Duodenal mucosa (tissue), 2 donors: ENCODE measurements around the gene BPIFB3.

Experiments used
- H3K27ac ChIP-seq: one replicate; pipeline ENCODE4 v1.7.0; 2013; ENCODE audit warnings: low read depth, low read length
- H3K27me3 ChIP-seq, 2 donors: one replicate each; pipeline ENCODE4 v1.7.0; 2013; ENCODE audit warnings: low read length in 2 of 2, control low read depth in 1 of 2; ENCODE audit not compliant: insufficient read depth in 2 of 2, control insufficient read depth in 1 of 2
- H3K36me3 ChIP-seq, 2 donors: one replicate each; pipeline ENCODE4 v1.7.0; 2013; ENCODE audit warnings: low read length in 2 of 2, control low read depth in 1 of 2; ENCODE audit not compliant: insufficient read depth in 2 of 2, control insufficient read depth in 1 of 2
- H3K4me1 ChIP-seq, 2 donors: one replicate each; pipeline ENCODE4 v1.7.0; 2013; ENCODE audit warnings: low read length in 2 of 2, control low read depth in 1 of 2; ENCODE audit not compliant: insufficient read depth in 2 of 2, control insufficient read depth in 1 of 2
- H3K4me3 ChIP-seq, 2 donors: one replicate each; pipeline ENCODE4 v1.7.0; 2013; ENCODE audit warnings: low read length in 2 of 2, low read depth in 1 of 2
- H3K9ac ChIP-seq, 2 donors: one replicate each; pipeline ENCODE4 v1.7.0; 2013; ENCODE audit warnings: low read length in 2 of 2, low read depth in 1 of 2
- H3K9me3 ChIP-seq, 2 donors: one replicate each; pipeline ENCODE4 v1.7.0; 2013; ENCODE audit warnings: low read length in 2 of 2, control low read depth in 1 of 2; ENCODE audit not compliant: control insufficient read depth in 1 of 2

The BPIFB3 gene

GRCh38 chr20:33010133-33010504, 43.6 kb upstream of the BPIFB3 start:
- Histone ChIP-seq H3K9ac (no peak overlapping the region), H3K9me3 (no peaks in the 10 kb centered on the region), H3K27me3 (no peaks in the 10 kb centered on the region), H3K4me1 (no peaks in the 10 kb centered on the region), H3K36me3 (no peaks in the 10 kb centered on the region), H3K4me3 (no peak overlapping the region), H3K27ac (no peak overlapping the region)

- no peaks in the 10 kb centered on the region for H3K4me1 ChIP-seq
- no peaks in the 10 kb centered on the region for H3K36me3 ChIP-seq
- H3K27ac ChIP-seq: no peak overlapping the region
- H3K9me3 ChIP-seq: no peaks in the 10 kb centered on the region
- no peak overlapping the region for H3K4me3 ChIP-seq
- no peak overlapping the region for H3K9ac ChIP-seq
- H3K27me3 ChIP-seq: no peaks in the 10 kb centered on the region
Measured at GRCh38 chr20:33010674-33011449, 42.8 kb upstream of the BPIFB3 start.

- H3K9me3 ChIP-seq: no peaks in the 10 kb centered on the region
- no peak overlapping the region for H3K4me3 ChIP-seq
- no peak overlapping the region for H3K27ac ChIP-seq
- no peak overlapping the region for H3K9ac ChIP-seq
- H3K36me3 ChIP-seq: no peaks in the 10 kb centered on the region
- H3K27me3 ChIP-seq: no peaks in the 10 kb centered on the region
- H3K4me1 ChIP-seq: no peaks in the 10 kb centered on the region
Measured at GRCh38 chr20:33012327-33013189, 41.1 kb upstream of the BPIFB3 start.

GRCh38 chr20:33013701-33014326, 39.9 kb upstream of the BPIFB3 start:
- Histone ChIP-seq H3K4me1 (no peaks in the 10 kb centered on the region), H3K36me3 (no peaks in the 10 kb centered on the region), H3K27me3 (no peaks in the 10 kb centered on the region), H3K9ac (no peak overlapping the region), H3K9me3 (no peaks in the 10 kb centered on the region), H3K4me3 (no peak overlapping the region), H3K27ac (no peak overlapping the region)

GRCh38 chr20:33014336-33015113, 39.2 kb upstream of the BPIFB3 start:
- Histone ChIP-seq H3K27ac (no peak overlapping the region), H3K4me3 (no peak overlapping the region), H3K9ac (no peak overlapping the region), H3K27me3 (no peaks in the 10 kb centered on the region), H3K4me1 (no peaks in the 10 kb centered on the region), H3K9me3 (no peaks in the 10 kb centered on the region), H3K36me3 (no peaks in the 10 kb centered on the region)

- H3K27me3 ChIP-seq: no peaks in the 10 kb centered on the region
- no peaks in the 10 kb centered on the region for H3K4me1 ChIP-seq
- H3K4me3 ChIP-seq: no peak overlapping the region
- H3K9me3 ChIP-seq: no peaks in the 10 kb centered on the region
- H3K27ac ChIP-seq: no peak overlapping the region
- H3K36me3 ChIP-seq: no peaks in the 10 kb centered on the region
- no peak overlapping the region for H3K9ac ChIP-seq
Measured at GRCh38 chr20:33015114-33015484, 38.6 kb upstream of the BPIFB3 start.

GRCh38 chr20:33015700-33016580, 37.8 kb upstream of the BPIFB3 start:
- Histone ChIP-seq H3K9me3 (no peaks in the 10 kb centered on the region), H3K4me3 (no peak overlapping the region), H3K27ac (no peak overlapping the region), H3K9ac (no peak overlapping the region), H3K4me1 (no peaks in the 10 kb centered on the region), H3K36me3 (no peaks in the 10 kb centered on the region), H3K27me3 (no peaks in the 10 kb centered on the region)

GRCh38 chr20:33016581-33017109, 37.1 kb upstream of the BPIFB3 start:
- no peaks in the 10 kb centered on the region for H3K4me1 ChIP-seq
- H3K36me3 ChIP-seq: no peaks in the 10 kb centered on the region
- H3K9ac ChIP-seq: no peak overlapping the region
- no peak overlapping the region for H3K27ac ChIP-seq
- no peaks in the 10 kb centered on the region for H3K9me3 ChIP-seq
- no peak overlapping the region for H3K4me3 ChIP-seq
- no peaks in the 10 kb centered on the region for H3K27me3 ChIP-seq

GRCh38 chr20:33017542-33017941, 36.2 kb upstream of the BPIFB3 start:
- Histone ChIP-seq H3K27me3 (no peaks in the 10 kb centered on the region), H3K36me3 (no peaks in the 10 kb centered on the region), H3K27ac (no peak overlapping the region)

More at GRCh38 chr20:33017542-33017941, 36.2 kb upstream of the BPIFB3 start:
- Histone ChIP-seq H3K4me1 (no peaks in the 10 kb centered on the region), H3K9me3 (no peaks in the 10 kb centered on the region), H3K9ac (no peak overlapping the region), H3K4me3 (no peak overlapping the region)
